Adipose tissue (tissue), 3 donors: ENCODE measurements around the gene RASL10A. TPM values are rescaled to one million over a fixed set of nuclear protein-coding genes. Genes with fewer than 3 reads are reported as not detected.

Source experiments
- H3K27ac ChIP-seq: one replicate; pipeline ENCODE4 v1.5.1; 2013; ENCODE audit warnings: low read depth, low read length
- WGBS, 3 donors: extraction: QIAGEN DNeasy Blood & Tissue Kit; methylation state at CpG; one replicate each; pipeline ENCODE4 v1.1.7; 2013; 5-methylcytosine and 5-hydroxymethylcytosine counted together
- polyA plus RNA-seq, 3 donors: library from polyadenylated mRNA; stranded (reverse); fragments of 200-250 nt; gene quantifications; one replicate each; pipeline ENCODE4 v1.2.3, GENCODE V29; 2013
- donor health status: healthy with polysubstance abuse.
- donor health status: Bipolar disorder and iron deficiency.
- donor health status: healthy.

RASL10A gene
- polyA plus RNA-seq, 3 donors = 0.90 to 1.5 (median 1.0) TPM

DNA sequence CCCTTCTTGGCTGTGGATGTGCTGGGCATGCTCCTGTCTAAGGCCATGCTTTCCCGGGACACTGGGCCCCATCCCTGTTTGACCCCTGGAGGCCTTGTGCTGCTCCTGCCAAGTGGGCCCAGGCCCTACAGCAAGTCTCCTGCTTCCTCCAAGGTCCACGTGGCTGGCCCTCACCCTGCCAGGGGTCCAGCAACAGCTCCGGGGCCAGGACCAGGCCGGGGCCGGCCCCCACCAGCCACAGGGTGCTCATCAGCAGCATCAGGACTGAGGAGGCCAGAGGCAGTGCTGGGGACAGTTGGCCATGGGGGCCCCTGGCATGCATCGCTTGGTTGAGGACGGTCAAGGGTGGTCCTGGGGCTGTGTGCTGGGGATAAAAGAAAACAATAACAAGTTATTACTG lies 50.2 kb downstream of the RASL10A start:
- 90 to 93% (median 92%) methylated on average over 7 of the region's 7 CpGs for WGBS, 3 donors
- H3K27ac ChIP-seq = no peak overlapping the region

- no peak overlapping the region for H3K27ac ChIP-seq
- 51 to 89% (median 77%) methylated on average over 13 to 14 of the region's 14 CpGs for WGBS, 3 donors
These were observed 51.7 kb downstream of the RASL10A start for GRCh38 chr22:29263791-29264276.

Other genes starting within 250 kb of the RASL10A start
- gene KREMEN1, start 242.7 kb downstream of the RASL10A start, polyA plus RNA-seq = 10 to 100 TPM in 1 of 3 donors, 1 to 10 TPM in 2; 2.5 to 18.4 (median 9.4) TPM
- gene EMID1, start 109.8 kb downstream of the RASL10A start, polyA plus RNA-seq = 1 to 10 TPM; 1.3 to 5.9 (median 4.4) TPM
- 10 to 100 TPM; 14.5 to 22.2 (median 15.2) TPM for gene RHBDD3, start 47.7 kb downstream of the RASL10A start, polyA plus RNA-seq
- 100 to 1,000 TPM in 2 of 3 donors, 10 to 100 TPM in 1; 73.4 to 147 (median 120) TPM for gene EWSR1, start 47.4 kb downstream of the RASL10A start, polyA plus RNA-seq
- gene GAS2L1, start 9.0 kb downstream of the RASL10A start, polyA plus RNA-seq = 10 to 100 TPM; 16.7 to 31.8 (median 20.0) TPM
- 10 to 100 TPM; 22.3 to 36.5 (median 36.1) TPM for gene AP1B1, start 72.9 kb upstream of the RASL10A start, polyA plus RNA-seq
- under 1 TPM in 1 of 3 donors, not detected in 2; 0.06 TPM for gene RFPL1, start 122.9 kb upstream of the RASL10A start, polyA plus RNA-seq
- gene NEFH, start 164.5 kb upstream of the RASL10A start, polyA plus RNA-seq = under 1 TPM; 0.22 to 0.56 (median 0.36) TPM
- gene THOC5, start 238.1 kb upstream of the RASL10A start, polyA plus RNA-seq = 10 to 100 TPM; 14.2 to 30.9 (median 23.5) TPM